GM12892 (cell line): ENCODE results near the gene DNER.

Experiments used
- POLR2A ChIP-seq: IDR thresholded peaks from 2 replicates; pipeline ENCODE4 v1.6.1; 2011; ENCODE audit warnings: low read depth, low read length, control low read depth
- POLR2AphosphoS5 ChIP-seq: IDR thresholded peaks from 2 replicates; pipeline ENCODE4 v1.6.1; 2011; ENCODE audit warnings: low read depth, low read length, control low read depth

DNA sequence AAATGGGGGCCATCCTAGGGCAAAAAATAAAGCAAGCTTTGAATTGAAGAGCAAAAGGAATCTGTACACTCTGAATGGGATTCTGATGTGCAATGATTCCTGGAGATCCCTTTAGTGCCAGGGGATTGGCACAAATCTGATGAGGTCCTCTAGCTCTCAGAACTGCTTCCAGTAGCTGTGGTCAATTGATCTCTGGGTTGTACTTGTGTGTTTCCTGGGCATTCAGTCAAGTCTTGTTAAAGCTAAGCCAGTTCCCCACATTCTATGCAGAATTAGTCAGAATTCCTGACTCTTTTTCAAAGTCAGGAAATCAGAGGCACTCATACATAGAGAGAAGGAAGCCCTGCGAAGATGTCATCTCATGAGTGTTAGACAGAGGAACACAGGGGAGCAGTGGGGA lies 161.3 kb downstream of the DNER start:
- TF ChIP-seq POLR2A = no peak
- no peak for TF ChIP-seq POLR2AphosphoS5
